T47D (cell line): ENCODE data around the gene STK32C.

Source experiments
- DNase-seq, 2 experiments: peaks; one replicate each; pipeline versions ENCODE4 v3.0.0 to v3.0.0-alpha.2; 2011 to 2012; ENCODE audit warnings: low read depth in 1 of 2, low spot score in 1 of 2
- JUND ChIP-seq: IDR thresholded peaks from 2 replicates; pipeline ENCODE4 v1.6.1; 2012; ENCODE audit warnings: low read depth
- in situ Hi-C: cut with HindIII; loops from 2 replicates; pipeline ENCODE4 v1.10.0; 2016; ENCODE audit warnings: low sequenced_read_pairs, low pct_unique_long_range_greater_than_20kb

The STK32C gene

DNA sequence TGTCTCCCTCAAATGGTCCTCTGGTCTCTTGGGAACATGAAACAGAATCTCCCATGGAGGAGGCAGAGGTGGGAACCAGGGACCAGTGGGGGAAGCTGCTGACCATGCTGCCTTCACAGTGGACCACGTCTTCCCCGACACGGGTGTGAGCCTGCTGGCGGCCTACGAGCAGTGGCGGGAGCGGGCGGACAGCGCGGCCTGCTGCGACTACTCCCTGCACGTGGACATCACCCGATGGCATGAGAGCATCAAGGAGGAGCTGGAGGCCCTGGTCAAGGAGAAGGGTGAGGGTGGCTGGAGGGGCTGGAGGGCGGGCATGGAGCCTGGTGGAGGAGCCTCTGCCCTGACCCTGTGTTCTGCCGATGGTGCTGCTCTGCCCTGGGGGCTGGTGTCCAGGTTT lies 113.0 kb downstream of the STK32C start:
- no peak for TF ChIP-seq JUND
- in situ Hi-C loops = no loop called here

DNA sequence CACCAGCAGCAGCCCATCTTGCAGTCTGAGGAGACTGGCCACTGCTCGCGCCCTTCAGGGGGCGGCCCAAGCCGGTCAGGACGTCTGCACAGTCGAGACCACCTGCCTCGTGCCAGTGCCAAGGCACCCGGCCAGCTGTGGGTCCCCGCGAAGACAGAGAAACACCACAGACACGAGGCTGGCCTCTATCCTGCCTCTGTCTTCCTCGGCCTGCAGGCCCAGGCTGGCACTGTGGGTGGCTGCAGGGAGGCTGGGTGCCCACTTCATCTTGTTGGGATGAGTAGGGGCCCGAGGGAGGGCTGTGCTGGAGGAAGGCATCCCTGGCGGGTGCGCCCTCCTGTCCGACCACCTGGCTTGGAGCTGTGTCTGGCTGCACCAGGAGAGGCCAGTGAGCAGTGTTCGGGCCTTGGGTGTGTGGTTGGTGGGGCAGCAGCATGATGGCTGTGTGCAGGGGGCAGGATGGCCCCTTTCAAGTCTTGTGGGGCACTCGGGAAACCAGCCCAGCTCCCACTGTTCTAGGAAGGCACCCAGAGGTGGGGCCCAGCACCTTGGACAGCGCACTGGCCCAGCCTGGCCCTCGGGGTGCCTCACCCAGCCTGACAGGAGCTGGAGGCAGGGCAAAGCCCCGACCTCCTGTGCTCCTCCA lies 113.7 kb downstream of the STK32C start:
- no peak for TF ChIP-seq JUND
- DNase-seq = peak; percentile 62 to 79
- in situ Hi-C loops = no loop called here

More for the DNA sequence above, 113.0 kb downstream of the STK32C start:
- DNase-seq = no peak

DNA sequence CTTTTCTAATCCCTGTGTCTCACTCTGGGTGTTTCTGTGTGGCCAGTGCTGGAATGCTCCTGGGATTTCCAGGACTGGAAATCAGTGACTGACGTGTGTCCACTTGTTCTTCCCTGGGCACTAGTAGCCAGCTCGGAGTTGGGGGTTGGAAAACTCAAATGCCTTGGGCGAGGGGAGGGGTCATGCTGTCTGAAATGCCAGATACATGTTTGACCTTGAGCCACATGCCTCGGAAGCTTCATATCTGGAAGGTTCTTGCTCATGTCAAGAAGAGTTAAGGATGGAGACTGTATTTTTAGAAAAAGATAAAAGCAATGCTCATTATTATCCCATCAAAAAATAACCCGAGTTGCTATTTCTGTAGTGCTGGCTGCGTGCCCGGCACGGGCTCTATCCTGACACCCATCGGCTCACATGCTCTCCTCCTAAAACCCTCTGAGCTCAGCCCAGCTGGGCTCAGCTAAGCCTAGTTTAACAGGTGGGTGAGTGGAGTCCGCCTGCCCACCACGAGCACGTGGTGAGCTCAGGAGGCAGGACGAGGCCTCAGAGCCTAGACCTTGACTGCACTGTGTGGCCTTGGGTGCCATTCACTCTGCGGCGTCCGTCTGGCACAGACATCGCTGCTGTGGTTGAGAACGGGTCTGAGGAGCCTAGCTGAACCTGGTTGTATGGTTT lies 114.6 kb downstream of the STK32C start:
- no peak for DNase-seq
- in situ Hi-C loops = no loop called here
- TF ChIP-seq JUND = no peak

DNA sequence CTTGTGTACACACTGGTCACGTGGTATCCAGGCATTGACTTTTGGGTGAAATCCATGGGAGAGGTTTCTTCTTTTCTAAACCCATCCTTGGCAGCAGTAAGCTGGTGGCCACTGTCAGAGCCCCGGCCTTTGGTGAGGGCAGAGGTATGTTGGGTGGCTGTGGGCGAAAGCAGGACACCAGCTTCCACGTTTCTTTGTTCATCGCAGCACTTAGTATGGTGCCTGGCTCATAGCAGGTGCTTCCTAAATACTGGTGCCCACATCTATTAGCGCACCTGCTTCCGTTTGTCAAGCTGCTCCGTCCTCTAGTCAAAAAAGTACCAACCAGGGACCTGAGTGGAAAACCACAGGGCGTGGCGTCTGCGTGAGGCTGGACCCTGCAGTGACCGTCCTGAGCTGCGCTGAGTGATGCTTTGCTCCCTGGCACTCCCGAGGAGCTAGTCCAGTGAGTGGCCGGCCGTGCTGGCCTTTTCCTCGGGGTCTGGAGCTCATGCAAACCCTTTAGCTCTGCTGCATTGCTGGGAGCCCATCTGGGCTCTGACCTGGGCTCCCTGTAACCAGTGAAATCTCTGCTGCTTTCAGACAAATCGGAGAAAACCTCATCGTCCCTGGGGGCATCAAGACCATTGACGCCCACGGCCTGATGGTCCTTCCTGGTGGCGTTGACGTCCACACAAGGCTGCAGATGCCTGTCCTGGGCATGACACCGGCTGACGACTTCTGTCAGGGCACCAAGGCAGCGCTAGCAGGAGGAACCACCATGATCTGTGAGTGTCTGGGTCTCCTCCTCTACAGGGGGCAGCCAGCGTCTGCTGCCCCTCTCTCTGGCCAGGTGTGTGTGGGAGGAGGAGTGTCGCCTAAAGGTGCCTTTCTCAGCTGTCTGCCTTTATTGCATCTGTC lies 115.4 kb downstream of the STK32C start:
- no peak for DNase-seq
- TF ChIP-seq JUND = no peak
- in situ Hi-C loops = no loop called here

DNA sequence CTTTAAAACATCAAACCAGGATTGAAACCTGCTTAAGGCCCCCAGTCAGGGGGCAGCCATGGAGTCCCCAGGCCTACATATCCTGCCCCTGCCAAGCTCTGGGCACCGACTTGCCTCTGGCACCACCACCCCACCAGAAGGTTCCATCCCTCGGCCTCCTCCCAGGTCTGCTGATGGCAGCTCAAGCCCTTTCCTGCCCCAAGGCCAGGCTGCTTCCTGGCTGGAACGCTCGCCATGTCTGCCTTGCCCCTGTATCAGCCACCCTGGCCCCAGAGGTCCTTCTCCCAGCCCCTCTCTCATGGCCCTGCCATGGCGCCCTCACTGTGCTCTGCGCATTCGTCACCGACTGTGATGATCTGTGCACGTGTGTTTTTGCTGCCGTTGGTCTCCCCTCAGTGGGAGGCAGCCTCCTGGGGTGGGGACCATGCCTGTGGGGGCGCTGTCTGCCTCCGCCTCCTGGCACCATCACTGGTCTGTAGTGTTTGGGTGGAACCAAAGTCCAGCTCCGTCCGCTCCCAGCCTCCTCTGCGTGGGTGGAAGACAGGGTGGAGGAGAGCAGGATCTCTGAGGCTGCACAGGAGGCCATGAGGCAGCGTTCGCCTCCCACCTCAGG lies 117.8 kb downstream of the STK32C start:
- in situ Hi-C loops = no loop called here
- DNase-seq = no peak
- no peak for TF ChIP-seq JUND

DNA sequence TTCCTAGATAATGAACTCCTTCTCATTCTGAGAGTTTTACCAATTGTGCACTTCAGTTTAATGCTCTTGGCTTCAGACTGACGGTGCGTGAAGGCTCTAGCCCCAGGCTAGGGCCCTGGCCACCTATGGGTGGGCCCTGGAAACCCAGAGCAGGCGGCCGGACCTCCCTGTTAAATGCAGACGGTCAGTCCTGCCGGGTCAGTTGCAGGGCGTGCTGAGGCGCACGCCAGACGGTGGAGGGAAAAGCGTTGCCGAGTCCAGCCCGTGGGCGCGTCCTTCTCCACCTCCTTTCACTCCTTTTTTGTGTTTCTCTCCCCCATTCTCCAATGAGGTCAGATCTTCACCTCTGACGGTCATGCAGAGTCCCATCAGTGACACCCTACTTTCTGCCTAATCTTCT lies 118.7 kb downstream of the STK32C start:
- no peak for DNase-seq
- no peak for TF ChIP-seq JUND
- in situ Hi-C loops = no loop called here

DNA sequence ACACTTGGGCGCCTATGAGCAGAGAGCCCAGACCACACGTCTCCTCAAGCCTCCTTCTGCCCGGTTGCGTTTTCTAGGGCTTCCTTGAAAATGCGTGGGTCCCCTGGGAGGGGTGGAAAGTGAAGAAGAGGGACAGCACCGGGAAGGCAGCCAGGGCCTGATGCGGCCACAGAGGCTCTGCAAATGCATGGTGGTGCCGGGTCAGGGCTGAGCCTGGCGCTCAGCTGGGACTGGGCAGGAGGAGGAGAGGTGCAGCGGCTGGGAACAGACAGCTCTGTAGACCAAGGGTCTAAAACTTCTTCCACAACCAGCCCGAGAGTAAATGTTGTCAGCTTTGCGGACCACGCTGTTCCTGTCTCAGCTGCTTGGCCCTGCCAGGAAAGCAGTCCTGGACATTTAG lies 119.4 kb downstream of the STK32C start:
- in situ Hi-C loops = no loop called here
- no peak for TF ChIP-seq JUND
- DNase-seq = no peak

DNA sequence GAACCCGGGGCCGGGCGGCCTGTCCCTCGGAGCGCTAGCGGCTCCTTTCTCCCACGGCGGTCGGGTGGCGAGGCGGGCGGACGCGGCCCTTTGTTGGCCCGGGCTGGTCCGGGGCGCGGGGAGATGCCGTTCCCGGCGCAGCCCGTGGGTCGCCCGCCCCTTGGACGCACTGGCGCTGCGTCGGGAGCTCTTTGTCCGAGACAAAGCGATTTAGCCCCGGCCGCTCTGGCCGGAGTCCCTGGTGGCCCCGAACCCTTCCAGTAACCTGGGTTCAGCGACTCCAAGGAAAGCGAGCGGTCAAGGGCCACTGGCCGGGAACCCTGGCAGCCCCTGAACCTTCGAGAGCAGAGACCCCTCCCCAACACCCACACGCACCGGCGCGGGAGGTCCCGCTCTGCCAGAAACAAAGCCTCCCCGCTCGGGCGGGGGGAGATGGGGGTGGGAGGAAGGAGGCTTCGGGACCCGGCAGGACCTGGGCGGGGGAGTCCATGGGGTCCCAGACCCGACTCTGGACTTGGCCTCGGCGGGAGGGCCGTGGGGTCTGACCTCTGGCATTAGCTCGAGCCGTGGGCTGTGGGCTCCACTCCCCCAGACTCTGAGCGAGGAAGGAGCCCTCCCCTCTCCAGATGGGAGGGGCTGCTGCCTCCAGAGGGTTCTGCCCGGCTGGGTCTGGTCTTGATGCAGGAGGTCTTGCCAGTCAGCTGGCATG lies 120.2 kb downstream of the STK32C start:
- DNase-seq = no peak
- TF ChIP-seq JUND = no peak
- in situ Hi-C loops = no loop called here

DNA sequence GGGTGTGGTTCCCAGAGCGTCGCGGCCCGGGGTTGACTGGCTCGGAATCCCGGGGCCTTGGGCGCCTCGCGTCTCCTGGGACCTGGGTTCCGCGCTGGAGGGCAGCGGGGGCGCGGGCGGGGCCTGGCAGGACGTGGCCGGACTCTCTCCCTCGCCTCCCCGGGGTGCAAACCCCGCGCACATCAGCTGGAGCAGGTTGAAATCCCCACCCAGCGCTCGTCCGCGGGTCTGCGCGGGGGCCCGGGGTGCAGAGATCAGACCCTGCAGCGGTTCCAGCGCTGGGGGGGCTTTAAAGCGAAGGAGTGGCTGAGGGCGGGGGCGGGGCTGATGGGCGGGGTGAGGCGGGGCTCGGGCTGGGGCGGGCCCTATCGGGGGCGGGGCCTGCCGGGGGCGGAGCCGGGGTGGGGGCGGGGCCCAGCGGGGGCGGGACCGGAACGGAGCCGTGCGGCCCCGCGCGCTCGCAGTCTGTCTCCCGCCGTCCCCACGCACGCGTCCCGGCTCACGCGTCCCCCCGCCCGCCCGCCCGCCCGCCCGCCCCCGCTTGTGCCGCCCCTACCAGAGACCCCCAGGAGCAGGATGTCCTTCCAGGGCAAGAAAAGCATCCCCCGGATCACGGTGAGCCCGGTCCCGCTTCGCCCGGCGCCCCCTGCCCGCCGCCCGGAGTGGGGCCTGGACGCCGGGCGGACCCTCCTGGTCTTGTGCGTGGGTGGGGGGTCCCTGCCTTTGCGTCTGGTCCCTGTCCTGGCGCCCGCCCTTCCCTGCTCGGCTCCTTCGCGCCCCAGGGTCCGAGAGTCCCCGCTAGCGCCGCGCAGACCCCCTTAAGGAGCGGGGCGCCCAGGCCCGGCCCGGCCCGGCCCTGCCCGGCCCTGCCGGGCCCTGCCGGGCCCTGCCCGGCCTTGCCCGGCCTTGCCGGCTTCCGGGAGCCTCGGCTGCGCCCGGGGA lies 121.0 kb downstream of the STK32C start, which contains the start of gene DPYSL4:
Gene DPYSL4 (plus strand): TSS at position 461 of the 942 bp plus-strand sequence. CDS start 116 bp downstream, at position 577.
- in situ Hi-C loops = no loop called here
- DNase-seq = peak in 1 of 2 experiments; percentile 15
- no peak for TF ChIP-seq JUND

DNA sequence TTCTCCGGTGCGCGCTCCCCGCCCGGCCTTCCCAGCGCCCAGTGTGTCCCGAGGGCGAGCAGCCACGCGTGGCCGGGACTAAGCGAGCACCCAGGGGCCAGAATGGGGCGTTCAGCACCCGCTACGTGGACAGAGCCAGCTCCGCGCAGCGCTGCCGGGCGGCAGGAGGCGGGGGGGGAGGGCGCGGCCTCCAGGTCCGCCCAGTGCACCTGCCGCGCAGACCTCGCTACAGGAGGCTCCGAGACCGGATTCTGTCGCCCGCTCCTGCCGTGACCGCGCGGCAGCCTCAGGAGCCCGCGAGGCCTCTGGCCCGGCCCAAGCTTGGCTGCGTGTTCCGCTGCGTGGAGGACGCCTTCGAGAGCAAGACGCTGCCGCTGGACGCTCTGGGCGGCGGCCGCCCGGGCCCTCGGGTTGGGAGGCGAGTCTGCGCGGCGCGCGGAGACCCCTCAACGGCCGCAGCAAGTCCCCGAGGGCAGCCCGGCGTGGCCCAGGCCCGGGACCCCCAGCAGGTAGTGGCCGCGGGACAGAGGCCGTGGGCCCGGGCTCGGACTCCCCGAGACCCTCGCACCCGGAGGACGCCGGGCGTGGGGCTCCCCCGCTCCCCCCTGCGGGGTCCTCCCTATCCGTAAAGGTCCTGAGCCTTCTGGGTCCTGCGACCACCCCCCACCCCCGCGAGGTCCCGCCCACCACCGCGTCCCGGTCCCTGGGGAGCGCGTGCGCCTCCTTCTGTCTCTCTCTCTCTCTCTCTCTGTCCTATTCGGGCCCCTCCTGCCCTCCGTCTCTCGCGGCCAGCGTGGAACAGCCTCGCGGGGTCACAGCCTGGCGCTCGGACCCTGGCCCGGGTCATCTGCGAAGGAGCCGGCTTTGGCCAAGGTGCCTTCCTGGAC lies 121.9 kb downstream of the STK32C start:
- peak; percentile 80 to 88 for DNase-seq
- no peak for TF ChIP-seq JUND
- in situ Hi-C loops = no loop called here
